DND-41 (cell line): ENCODE measurements around the gene CEP63.

Experiments
- ATAC-seq: fragments of 200-7000 bp; cut with Tn5 transposase; 3 replicates; pipeline ENCODE4 v1.9.1; 2021; ENCODE audit warnings: low read depth; ENCODE audit not compliant: insufficient read depth
- DNase-seq: peaks from one replicate; pipeline ENCODE4 v3.0.0-alpha.2; 2020
- H2AFZ ChIP-seq: 2 replicates; pipeline ENCODE4 v1.6.0; 2012; ENCODE audit warnings: low read depth, low read length
- H3K27ac ChIP-seq: 2 replicates; pipeline ENCODE4 v1.5.1; 2012; ENCODE audit warnings: low read length, inconsistent platforms
- H3K27me3 ChIP-seq: fragments of 200-600 bp; sonication (generic); 2 replicates; pipeline ENCODE4 v1.6.0; 2012; ENCODE audit warnings: low read length, mild to moderate bottlenecking, inconsistent platforms; ENCODE audit not compliant: insufficient read depth, poor library complexity
- H3K36me3 ChIP-seq: 2 replicates; pipeline ENCODE4 v1.5.1; 2012; ENCODE audit warnings: low read length, inconsistent platforms; ENCODE audit not compliant: insufficient read depth
- H3K4me1 ChIP-seq: 2 replicates; pipeline ENCODE4 v1.5.1; 2012; ENCODE audit warnings: mild to moderate bottlenecking, low read length; ENCODE audit not compliant: insufficient read depth
- H3K4me2 ChIP-seq: 2 replicates; pipeline ENCODE4 v1.6.0; 2012; ENCODE audit warnings: mild to moderate bottlenecking, moderate library complexity, low read length, inconsistent platforms; ENCODE audit not compliant: insufficient read depth
- H3K4me3 ChIP-seq, 2 experiments: fragments of 200-600 bp in 1 of 2; shearing (Covaris generic) in 1 of 2; 2 replicates each; pipeline ENCODE4 v1.5.1; 2012 to 2016; ENCODE audit warnings: inconsistent platforms in 2 of 2, low read length in 2 of 2, mild to moderate bottlenecking in 2 of 2, low read depth in 1 of 2, moderate library complexity in 1 of 2
- H3K79me2 ChIP-seq: 2 replicates; pipeline ENCODE4 v1.6.0; 2012; ENCODE audit warnings: low read length, inconsistent platforms; ENCODE audit not compliant: insufficient read depth
- H3K9ac ChIP-seq: 2 replicates; pipeline ENCODE4 v1.6.0; 2012; ENCODE audit warnings: low read depth, mild to moderate bottlenecking, inconsistent platforms, low read length, moderate library complexity
- H3K9me3 ChIP-seq: 2 replicates; pipeline ENCODE4 v1.5.1; 2012; ENCODE audit warnings: low read length, moderate library complexity, mild to moderate bottlenecking, inconsistent platforms; ENCODE audit not compliant: insufficient read depth, severe bottlenecking
- H4K20me1 ChIP-seq: 2 replicates; pipeline ENCODE4 v1.6.0; 2012; ENCODE audit warnings: low read length; ENCODE audit not compliant: insufficient read depth
- CTCF ChIP-seq: IDR thresholded peaks from 2 replicates; pipeline ENCODE4 v1.5.1; 2012; ENCODE audit warnings: borderline replicate concordance, low read length, moderate library complexity, mild to moderate bottlenecking; ENCODE audit not compliant: poor library complexity, severe bottlenecking; ENCODE audit errors: extremely low read depth
- EZH2 ChIP-seq: IDR thresholded peaks from 3 replicates; pipeline ENCODE4 v1.6.1; 2012; ENCODE audit warnings: borderline replicate concordance, low read depth, mild to moderate bottlenecking, moderate library complexity, low read length, inconsistent platforms; ENCODE audit not compliant: severe bottlenecking

The CEP63 gene

GRCh38 chr3:134619884-134620445, 134.1 kb downstream of the CEP63 start:
- TF ChIP-seq CTCF (no peak), EZH2 (no peak)
- no peak overlapping the region for H2AFZ ChIP-seq
- no peak for DNase-seq
- no peak overlapping the region for H3K27ac ChIP-seq
- H3K9ac ChIP-seq = no peak overlapping the region
- H3K36me3 ChIP-seq = no peaks in the 10 kb centered on the region
- H3K4me2 ChIP-seq = no peak overlapping the region
- H3K79me2 ChIP-seq = no peaks in the 10 kb centered on the region
- H4K20me1 ChIP-seq = no peaks in the 10 kb centered on the region
- no peaks in the 10 kb centered on the region for H3K9me3 ChIP-seq
- no peaks in the 10 kb centered on the region for H3K27me3 ChIP-seq
- H3K4me3 ChIP-seq = no peak overlapping the region
- ATAC-seq = no peak
- no peaks in the 10 kb centered on the region for H3K4me1 ChIP-seq

- DNase-seq = no peak
- TF ChIP-seq CTCF (no peak), EZH2 (no peak)
- no peak overlapping the region for H3K9ac ChIP-seq
- no peaks in the 10 kb centered on the region for H3K27me3 ChIP-seq
- ATAC-seq = no peak
- H2AFZ ChIP-seq = no peak overlapping the region
- no peak overlapping the region for H3K27ac ChIP-seq
- H3K9me3 ChIP-seq = no peaks in the 10 kb centered on the region
- no peaks in the 10 kb centered on the region for H3K4me1 ChIP-seq
- H3K4me2 ChIP-seq = no peak overlapping the region
- no peaks in the 10 kb centered on the region for H3K36me3 ChIP-seq
- no peaks in the 10 kb centered on the region for H4K20me1 ChIP-seq
- H3K4me3 ChIP-seq = no peak overlapping the region
- no peaks in the 10 kb centered on the region for H3K79me2 ChIP-seq
Measured at GRCh38 chr3:134620476-134621115, 134.7 kb downstream of the CEP63 start.

GRCh38 chr3:134621854-134622253, 136.0 kb downstream of the CEP63 start:
- TF ChIP-seq CTCF (no peak), EZH2 (no peak)
- H3K27ac ChIP-seq = no peak overlapping the region
- no peaks in the 10 kb centered on the region for H3K36me3 ChIP-seq

More at GRCh38 chr3:134621854-134622253, 136.0 kb downstream of the CEP63 start:
- H3K4me1 ChIP-seq = no peaks in the 10 kb centered on the region
- H3K79me2 ChIP-seq = no peaks in the 10 kb centered on the region
- H4K20me1 ChIP-seq = no peaks in the 10 kb centered on the region
- no peaks in the 10 kb centered on the region for H3K27me3 ChIP-seq
- H2AFZ ChIP-seq = no peak overlapping the region
- ATAC-seq = no peak
- H3K4me3 ChIP-seq = no peak overlapping the region
- no peak for DNase-seq
- no peaks in the 10 kb centered on the region for H3K9me3 ChIP-seq
- no peak overlapping the region for H3K9ac ChIP-seq
- H3K4me2 ChIP-seq = no peak overlapping the region
